NT2/D1 (cell line): ENCODE results near the gene GGT5.
"Not testable (repeated sequence)": the region's sequence is repeated elsewhere in the genome, so short reads cannot be mapped to it uniquely, and the experiment has no call there.

ENCODE experiments used
- SUZ12 ChIP-seq: IDR thresholded peaks from 2 replicates; pipeline ENCODE4 v1.6.1; 2011; ENCODE audit not compliant: insufficient read length, insufficient read depth; ENCODE audit errors: extremely low read depth
- YY1 ChIP-seq: IDR thresholded peaks from 2 replicates; pipeline ENCODE4 v1.6.1; 2011; ENCODE audit not compliant: insufficient read length, insufficient read depth

GRCh38 chr22:24245030-24245431, at the start of gene GGT5:
- not testable (repeated sequence) for TF ChIP-seq SUZ12, YY1
